ENCODE results near the gene P2RY6.

The P2RY6 gene

DNA sequence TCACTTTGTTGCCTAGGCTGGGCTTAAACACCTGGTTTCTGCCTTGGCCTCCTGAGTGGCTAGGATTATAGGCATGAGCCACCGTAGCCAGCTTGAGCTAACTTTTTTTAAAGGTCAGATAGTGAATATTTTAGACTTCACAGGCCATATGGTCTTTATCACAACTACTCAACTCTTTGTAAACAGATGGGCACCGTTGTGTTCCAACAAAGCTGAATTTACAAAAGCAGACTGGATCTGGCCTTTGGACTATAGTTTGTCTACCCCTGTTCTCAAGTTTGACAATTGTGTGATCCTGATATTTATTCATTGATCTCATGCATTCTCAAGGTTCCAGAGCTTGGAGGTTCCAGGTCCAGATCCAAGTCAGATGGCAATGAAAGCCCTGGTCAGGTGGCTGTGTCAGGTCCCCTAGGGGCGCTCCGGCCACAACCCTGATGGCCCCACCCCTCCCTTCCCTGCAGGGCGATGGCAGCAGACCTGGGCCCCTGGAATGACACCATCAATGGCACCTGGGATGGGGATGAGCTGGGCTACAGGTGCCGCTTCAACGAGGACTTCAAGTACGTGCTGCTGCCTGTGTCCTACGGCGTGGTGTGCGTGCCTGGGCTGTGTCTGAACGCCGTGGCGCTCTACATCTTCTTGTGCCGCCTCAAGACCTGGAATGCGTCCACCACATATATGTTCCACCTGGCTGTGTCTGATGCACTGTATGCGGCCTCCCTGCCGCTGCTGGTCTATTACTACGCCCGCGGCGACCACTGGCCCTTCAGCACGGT, 38.3 kb upstream of the P2RY6 start:
- peaks cover 6% of the 10 kb centered on the region for H3K4me1 Mint-ChIP-seq
- H3K27me3 Mint-ChIP-seq = peaks cover 6% of the 10 kb centered on the region
- H3K4me3 Mint-ChIP-seq = no peak overlapping the region
- no peaks in the 10 kb centered on the region for H3K9me3 Mint-ChIP-seq
- no peak overlapping the region for H3K27ac Mint-ChIP-seq
- ATAC-seq (no peak), DNase-seq (no peak)

DNA sequence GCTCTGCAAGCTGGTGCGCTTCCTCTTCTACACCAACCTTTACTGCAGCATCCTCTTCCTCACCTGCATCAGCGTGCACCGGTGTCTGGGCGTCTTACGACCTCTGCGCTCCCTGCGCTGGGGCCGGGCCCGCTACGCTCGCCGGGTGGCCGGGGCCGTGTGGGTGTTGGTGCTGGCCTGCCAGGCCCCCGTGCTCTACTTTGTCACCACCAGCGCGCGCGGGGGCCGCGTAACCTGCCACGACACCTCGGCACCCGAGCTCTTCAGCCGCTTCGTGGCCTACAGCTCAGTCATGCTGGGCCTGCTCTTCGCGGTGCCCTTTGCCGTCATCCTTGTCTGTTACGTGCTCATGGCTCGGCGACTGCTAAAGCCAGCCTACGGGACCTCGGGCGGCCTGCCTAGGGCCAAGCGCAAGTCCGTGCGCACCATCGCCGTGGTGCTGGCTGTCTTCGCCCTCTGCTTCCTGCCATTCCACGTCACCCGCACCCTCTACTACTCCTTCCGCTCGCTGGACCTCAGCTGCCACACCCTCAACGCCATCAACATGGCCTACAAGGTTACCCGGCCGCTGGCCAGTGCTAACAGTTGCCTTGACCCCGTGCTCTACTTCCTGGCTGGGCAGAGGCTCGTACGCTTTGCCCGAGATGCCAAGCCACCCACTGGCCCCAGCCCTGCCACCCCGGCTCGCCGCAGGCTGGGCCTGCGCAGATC, 37.5 kb upstream of the P2RY6 start:
- no peak overlapping the region for H3K27ac Mint-ChIP-seq
- no peaks in the 10 kb centered on the region for H3K9me3 Mint-ChIP-seq
- no peak overlapping the region for H3K4me3 Mint-ChIP-seq
- peak; percentile 46 for ATAC-seq
- no peaks in the 10 kb centered on the region for H3K27me3 Mint-ChIP-seq
- no peak for DNase-seq
- peaks cover 6% of the 10 kb centered on the region for H3K4me1 Mint-ChIP-seq

- no peaks in the 10 kb centered on the region for H3K27me3 Mint-ChIP-seq
- no peak overlapping the region for H3K4me3 Mint-ChIP-seq
- no peak for ATAC-seq
Observed at GRCh38 chr11:73235236-73235786, 36.8 kb upstream of the P2RY6 start.

DNA sequence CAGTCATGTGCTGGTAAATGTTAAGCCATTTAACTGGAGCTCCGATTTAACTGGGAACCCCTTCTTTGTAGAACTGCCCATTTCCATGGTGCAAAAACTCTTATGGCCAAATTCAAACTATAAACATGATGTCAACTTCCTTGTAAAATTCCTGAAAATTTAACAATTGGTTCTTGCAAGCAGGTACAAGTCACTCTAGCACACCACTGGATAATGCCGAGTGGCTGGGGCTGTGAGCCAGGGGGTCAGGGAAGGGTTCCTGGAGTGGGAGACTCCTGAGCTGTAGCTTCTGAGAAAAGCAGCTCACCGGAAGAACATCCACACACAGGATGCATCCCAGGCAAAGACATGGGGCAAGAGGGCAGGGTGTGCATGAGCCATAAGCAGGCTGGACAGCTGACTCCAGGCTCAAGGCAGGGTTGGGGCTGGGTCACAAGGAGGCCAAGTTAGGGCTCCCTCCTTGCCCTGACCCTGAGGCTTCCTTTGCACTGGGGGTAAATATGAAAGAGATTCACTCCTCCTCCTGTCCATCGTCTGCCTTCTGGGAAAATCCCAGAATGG, 35.9 kb upstream of the P2RY6 start:
- Mint-ChIP-seq H3K27ac (no peak overlapping the region), H3K4me3 (no peak overlapping the region), H3K27me3 (peaks cover 3% of the 10 kb centered on the region), H3K9me3 (no peaks in the 10 kb centered on the region), H3K4me1 (peaks cover 6% of the 10 kb centered on the region)
- DNase-seq = no peak
- no peak for ATAC-seq

More at GRCh38 chr11:73235236-73235786, 36.8 kb upstream of the P2RY6 start:
- Mint-ChIP-seq H3K27ac (no peak overlapping the region), H3K9me3 (no peaks in the 10 kb centered on the region), H3K4me1 (peaks cover 6% of the 10 kb centered on the region)
- DNase-seq = no peak

DNA sequence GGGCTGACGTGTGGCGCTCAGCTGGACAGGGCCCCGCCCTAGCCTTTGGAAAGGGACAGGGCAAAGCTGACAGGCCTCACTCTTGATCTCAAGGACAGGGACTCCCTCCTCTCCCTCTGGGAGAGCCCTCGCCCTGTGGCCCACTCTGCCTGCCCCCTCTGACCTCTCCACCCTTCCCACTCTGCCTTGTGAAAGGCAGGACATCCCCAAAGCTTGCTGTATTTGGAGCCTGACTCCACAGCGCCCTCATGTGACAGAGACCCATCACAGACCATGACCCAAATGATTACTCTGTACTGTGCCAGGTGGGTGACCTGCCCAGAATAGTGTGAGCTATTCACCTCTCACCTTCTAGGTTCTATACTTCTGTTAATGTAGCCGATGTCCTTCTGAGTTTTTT, 35.3 kb upstream of the P2RY6 start:
- Mint-ChIP-seq H3K27me3 (peaks cover 8% of the 10 kb centered on the region), H3K27ac (no peak overlapping the region), H3K4me1 (peaks cover 6% of the 10 kb centered on the region), H3K9me3 (no peaks in the 10 kb centered on the region), H3K4me3 (no peak overlapping the region)
- peak; percentile 70 for ATAC-seq
- DNase-seq = peak in 1 of 2 donors; percentile 47

- no peak overlapping the region for H3K27ac Mint-ChIP-seq
- no peak for ATAC-seq
- H3K9me3 Mint-ChIP-seq = no peaks in the 10 kb centered on the region
- peaks cover 9% of the 10 kb centered on the region for H3K27me3 Mint-ChIP-seq
- peaks cover 14% of the 10 kb centered on the region for H3K4me1 Mint-ChIP-seq
- H3K4me3 Mint-ChIP-seq = no peak overlapping the region
- no peak for DNase-seq
Observed at GRCh38 chr11:73237471-73238290, 34.5 kb upstream of the P2RY6 start.

DNA sequence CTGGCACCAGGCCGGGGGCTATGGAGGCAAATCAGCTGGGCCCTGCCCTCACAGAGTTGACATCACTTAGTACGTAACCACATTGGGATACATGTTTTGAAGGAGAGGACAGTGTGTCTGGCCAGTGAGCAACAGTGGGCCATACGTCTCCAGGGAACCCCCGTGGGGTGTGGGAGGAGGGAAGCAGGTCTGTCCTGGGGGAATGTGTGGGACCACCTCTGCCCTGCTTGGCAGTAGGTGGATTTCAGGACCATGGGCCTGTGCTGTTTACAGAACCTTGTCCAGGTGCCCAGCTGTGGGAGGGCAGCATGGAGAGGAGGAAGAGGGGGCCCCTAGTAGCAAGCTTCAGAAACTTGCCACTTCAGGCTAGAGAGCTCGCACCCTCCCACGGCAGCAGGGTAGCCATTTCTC, 33.0 kb upstream of the P2RY6 start:
- no peak for ATAC-seq
- Mint-ChIP-seq H3K27ac (no peak overlapping the region), H3K9me3 (no peaks in the 10 kb centered on the region), H3K4me3 (no peak overlapping the region), H3K4me1 (peaks cover 20% of the 10 kb centered on the region), H3K27me3 (peaks cover 9% of the 10 kb centered on the region)
- DNase-seq = no peak

DNA sequence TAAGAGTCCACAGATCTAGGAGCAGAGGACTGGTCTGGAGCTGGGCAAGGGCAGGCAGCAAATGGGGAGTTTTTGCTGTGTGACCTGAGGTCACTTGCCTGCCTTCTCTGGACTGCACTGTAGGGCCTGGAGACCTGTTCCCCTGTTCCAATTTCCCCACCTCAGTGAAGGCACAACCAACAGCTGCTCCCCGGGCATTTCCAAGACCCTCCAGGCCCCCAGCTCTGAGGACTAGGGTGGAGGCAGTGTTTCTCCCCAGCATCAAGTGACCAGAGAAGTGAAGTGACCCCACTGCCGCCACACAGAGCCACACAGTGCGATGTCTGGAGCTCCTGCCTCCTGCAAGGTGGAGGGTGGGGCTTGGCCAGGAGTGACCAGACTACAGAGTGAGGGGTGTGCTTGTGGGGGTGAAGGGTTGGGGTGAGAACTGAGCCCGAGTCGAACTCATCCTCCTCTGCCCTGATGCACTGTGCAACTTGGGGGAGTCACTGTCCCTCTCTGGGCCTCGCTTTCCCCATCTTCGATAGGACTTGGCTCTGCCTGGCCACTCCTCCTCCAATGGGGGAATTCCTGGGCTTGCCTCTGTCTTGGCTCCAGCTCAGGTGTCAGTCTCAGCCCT, 32.5 kb upstream of the P2RY6 start:
- peaks cover 20% of the 10 kb centered on the region for H3K4me1 Mint-ChIP-seq
- no peaks in the 10 kb centered on the region for H3K9me3 Mint-ChIP-seq
- no peak for DNase-seq
- H3K4me3 Mint-ChIP-seq = no peak overlapping the region
- no peak for ATAC-seq
- no peak overlapping the region for H3K27ac Mint-ChIP-seq
- peaks cover 9% of the 10 kb centered on the region for H3K27me3 Mint-ChIP-seq

DNA sequence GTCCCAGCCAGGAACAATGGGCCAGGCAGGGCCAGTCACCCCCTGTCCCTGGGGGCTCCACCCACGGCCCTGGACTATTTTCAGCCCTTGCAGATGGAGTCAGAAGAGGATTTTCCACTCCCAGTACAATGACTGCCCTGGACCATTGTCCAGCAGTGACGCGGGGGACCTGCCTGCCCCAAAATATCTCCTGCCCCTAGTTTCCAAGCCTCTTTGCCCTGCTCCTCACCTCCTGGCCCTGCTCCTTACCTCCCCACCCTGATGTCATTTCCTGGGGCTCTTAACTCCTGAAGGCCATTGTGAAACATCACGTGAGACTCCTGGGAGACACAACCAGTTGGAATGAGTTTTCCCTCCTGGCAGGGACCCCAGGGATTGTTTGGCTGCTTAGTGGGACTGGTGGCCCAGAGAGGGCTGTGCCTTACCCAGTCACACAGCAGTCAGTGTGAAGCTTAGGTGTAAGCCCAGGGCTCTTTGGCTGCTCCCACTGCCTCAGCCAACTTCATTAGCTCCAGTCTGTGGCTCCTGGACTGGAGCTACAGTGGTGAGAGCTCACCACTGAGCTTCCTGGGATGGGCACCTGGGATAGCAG, 31.9 kb upstream of the P2RY6 start:
- ATAC-seq (no peak), DNase-seq (no peak)
- Mint-ChIP-seq H3K4me1 (peaks cover 20% of the 10 kb centered on the region), H3K4me3 (no peak overlapping the region), H3K9me3 (no peaks in the 10 kb centered on the region), H3K27ac (peak overlapping the region in 1 of 2 donors; percentile 1), H3K27me3 (peaks cover 9% of the 10 kb centered on the region)

DNA sequence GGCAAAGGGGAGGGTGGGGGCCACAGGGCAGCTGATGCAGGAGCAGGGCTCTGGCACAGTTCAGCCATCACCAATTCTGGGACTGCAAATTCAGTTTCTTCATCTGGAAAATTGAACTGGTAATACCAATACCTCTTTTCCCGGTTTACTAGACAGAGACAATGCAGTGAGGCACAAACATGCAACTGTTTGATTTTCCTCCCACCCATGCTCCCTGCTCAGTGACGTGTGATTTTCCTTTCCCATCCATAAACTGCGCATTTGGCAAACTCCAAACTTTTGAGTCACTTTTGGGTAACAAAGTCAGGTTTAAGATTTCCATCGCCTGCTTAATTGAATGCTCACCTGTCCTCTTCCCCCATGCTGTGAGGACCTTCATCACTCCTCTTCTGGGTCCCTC, 30.8 kb upstream of the P2RY6 start:
- Mint-ChIP-seq H3K9me3 (no peaks in the 10 kb centered on the region), H3K27me3 (peaks cover 9% of the 10 kb centered on the region), H3K4me3 (no peak overlapping the region), H3K27ac (no peak overlapping the region), H3K4me1 (peaks cover 20% of the 10 kb centered on the region)
- no peak for DNase-seq
- no peak for ATAC-seq

DNA sequence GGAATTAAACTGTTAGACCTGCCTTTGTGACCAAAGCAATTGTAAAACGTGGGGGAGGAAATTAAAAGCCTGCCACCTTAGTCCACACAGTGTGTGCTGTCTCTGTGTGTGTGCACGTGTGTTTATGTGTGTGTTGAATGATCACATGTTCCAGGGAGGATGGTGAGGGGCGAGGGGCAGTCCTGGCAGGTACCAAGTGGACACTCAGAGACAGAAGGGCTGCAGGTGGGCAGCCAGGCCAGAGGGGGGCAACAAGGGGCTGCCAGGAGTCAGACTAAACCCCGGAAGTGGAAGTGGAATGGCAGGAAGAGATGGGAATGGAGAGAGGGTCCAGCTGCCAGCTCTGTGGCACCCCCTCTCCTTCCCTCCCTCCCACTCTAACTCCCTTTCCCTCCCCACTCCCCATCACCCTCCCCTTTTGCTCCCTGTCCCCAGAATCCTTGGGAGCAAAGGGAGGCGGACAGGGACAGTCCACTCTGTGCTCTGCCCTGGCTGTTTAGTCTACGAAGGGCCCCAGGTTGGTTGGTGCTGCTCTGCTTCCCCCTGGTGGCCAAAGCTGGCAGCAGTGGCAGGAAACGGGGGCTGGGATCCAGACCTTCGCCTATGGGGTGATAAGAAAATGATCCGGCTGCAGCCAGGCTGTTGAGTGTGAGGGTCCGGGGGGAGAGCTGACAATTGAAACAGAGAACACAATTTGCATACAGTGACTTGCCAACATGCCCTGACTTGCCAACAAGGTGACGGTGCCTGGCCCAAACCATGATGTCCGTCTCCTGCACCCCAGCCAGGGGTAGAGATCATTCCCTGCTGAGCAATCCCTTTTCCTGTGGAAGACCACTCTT, 29.7 kb upstream of the P2RY6 start:
- H3K4me3 Mint-ChIP-seq = peak overlapping the region; percentile 30 to 69
- H3K4me1 Mint-ChIP-seq = peaks cover 19% of the 10 kb centered on the region
- H3K9me3 Mint-ChIP-seq = no peaks in the 10 kb centered on the region
- peaks cover 9% of the 10 kb centered on the region for H3K27me3 Mint-ChIP-seq
- ATAC-seq (peak; percentile 88), DNase-seq (peak; percentile 73 to 80)
- H3K27ac Mint-ChIP-seq = peak overlapping the region; percentile 75 to 85

GRCh38 chr11:73243093-73243485, 29.0 kb upstream of the P2RY6 start:
- H3K4me1 Mint-ChIP-seq = peaks cover 13% of the 10 kb centered on the region
- H3K27me3 Mint-ChIP-seq = peaks cover 9% of the 10 kb centered on the region
- DNase-seq (no peak), ATAC-seq (no peak)
- no peak overlapping the region for H3K27ac Mint-ChIP-seq
- no peak overlapping the region for H3K4me3 Mint-ChIP-seq
- no peaks in the 10 kb centered on the region for H3K9me3 Mint-ChIP-seq

DNA sequence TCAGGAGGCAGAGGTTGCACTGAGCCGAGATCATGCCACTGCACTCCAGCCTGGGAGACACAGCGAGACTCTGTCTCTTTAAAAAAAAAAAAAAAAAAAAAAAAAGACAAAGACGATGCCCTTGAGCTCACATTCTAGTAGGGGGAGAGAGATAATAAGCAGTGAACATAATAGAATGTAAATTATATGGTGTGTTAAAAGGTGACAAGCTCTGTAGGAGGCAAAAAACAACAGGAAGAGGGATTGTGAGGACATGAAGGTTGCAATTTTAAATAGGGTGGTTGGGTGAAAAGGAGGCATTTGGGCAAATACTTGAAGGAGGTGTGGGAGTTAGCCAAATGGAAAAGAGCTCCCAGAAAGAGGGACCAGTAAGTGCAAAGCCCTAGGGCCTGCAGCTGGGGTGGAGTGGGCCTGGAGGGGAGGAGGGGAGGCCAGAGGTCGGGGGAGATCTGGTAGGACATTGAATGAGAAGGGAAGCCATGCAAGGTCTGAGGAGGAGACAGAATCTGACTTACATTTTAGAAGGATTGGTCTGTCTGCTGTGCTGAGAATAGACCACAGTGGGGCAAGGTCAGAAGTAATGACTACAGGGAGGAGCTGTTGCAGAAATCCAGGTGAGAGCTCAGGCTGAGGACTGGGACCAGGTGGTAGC, 27.4 kb upstream of the P2RY6 start:
- H3K4me1 Mint-ChIP-seq = peaks cover 23% of the 10 kb centered on the region
- ATAC-seq = no peak
- H3K27me3 Mint-ChIP-seq = peaks cover 9% of the 10 kb centered on the region
- no peak for DNase-seq
- no peak overlapping the region for H3K4me3 Mint-ChIP-seq
- H3K27ac Mint-ChIP-seq = no peak overlapping the region
- H3K9me3 Mint-ChIP-seq = no peaks in the 10 kb centered on the region

All from stimulated activated naive CD8-positive, alpha-beta T cell treated with anti-CD3 and anti-CD28 coated beads, Interleukin-15, amount 100 ng/mL, for 72 hours (primary cell).